GM12892 (cell line): Measurements from ENCODE around the gene RPL15.

ENCODE experiments used
- POLR2A ChIP-seq: IDR thresholded peaks from 2 replicates; pipeline ENCODE4 v1.6.1; 2011; ENCODE audit warnings: low read depth, low read length, control low read depth
- POLR2AphosphoS5 ChIP-seq: IDR thresholded peaks from 2 replicates; pipeline ENCODE4 v1.6.1; 2011; ENCODE audit warnings: low read depth, low read length, control low read depth
- TAF1 ChIP-seq: IDR thresholded peaks from 2 replicates; pipeline ENCODE4 v1.6.1; 2011; ENCODE audit warnings: low read depth, mild to moderate bottlenecking, control low read depth, low read length, borderline replicate concordance

DNA sequence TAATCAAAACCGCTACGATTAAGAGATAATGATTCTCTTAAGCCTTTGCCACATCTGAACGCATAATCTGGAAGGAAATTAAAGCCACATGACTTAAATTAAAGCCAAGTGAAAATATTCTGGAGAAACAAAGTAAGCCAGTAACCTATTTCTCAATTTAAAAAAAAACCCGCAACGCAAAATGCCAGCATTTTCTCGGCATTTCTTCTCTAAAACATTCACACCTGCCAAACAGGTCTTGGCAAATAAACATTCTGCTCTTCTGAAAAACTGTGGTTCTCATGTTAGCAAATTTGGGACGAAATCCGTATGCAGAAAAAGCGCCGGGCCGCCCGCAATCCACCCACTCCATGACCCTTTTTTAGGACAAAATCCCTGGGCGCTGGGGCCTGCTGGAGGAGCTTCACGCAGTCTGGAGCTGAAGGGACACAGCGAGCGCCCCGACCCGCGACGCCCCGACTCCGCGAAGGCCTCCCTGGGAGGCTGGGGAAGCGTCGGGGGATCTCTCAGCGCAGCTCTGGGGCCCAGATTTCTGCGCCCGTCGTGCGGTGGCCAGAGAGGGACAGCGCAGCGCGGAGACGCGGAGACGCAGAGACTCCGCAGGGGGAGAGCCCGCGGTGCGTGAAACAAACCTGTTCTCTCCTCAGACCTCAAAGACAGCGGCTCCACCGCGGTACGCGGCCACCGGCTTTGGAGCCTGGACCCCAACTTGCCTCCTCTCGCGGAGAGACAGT, 613 bp upstream of the RPL15 start:
- TF ChIP-seq POLR2AphosphoS5 (no peak), POLR2A (no peak), TAF1 (no peak)
